HCT116 (cell line): ENCODE measurements around the gene CORO7.

ENCODE experiments used
- CBX3 ChIP-seq: IDR thresholded peaks from 2 replicates; pipeline ENCODE4 v1.6.1; 2012; ENCODE audit warnings: low read depth
- EZH2phosphoT487 ChIP-seq: fragments of 200-600 bp; IDR thresholded peaks from 2 replicates; pipeline ENCODE4 v1.6.1; 2018; ENCODE audit warnings: antibody characterized with exemption, borderline replicate concordance
- POLR2A ChIP-seq: IDR thresholded peaks from 2 replicates; pipeline ENCODE4 v1.7.0; 2011; ENCODE audit warnings: borderline replicate concordance; ENCODE audit not compliant: insufficient read depth, insufficient read length; ENCODE audit errors: extremely low read depth
- POLR2AphosphoS5 ChIP-seq: IDR thresholded peaks from 2 replicates; pipeline ENCODE4 v1.6.1; 2011; ENCODE audit warnings: mild to moderate bottlenecking, low read depth, low read length, moderate library complexity
- SRF ChIP-seq: IDR thresholded peaks from 2 replicates; pipeline ENCODE4 v1.6.1; 2012; ENCODE audit warnings: low read depth
- YY1 ChIP-seq: IDR thresholded peaks from 2 replicates; pipeline ENCODE4 v1.6.1; 2011; ENCODE audit warnings: low read length, low read depth, moderate library complexity, mild to moderate bottlenecking; ENCODE audit not compliant: insufficient replicate concordance; ENCODE audit errors: extremely low read depth
- ZBTB33 ChIP-seq: IDR thresholded peaks from 2 replicates; pipeline ENCODE4 v1.6.1; 2011; ENCODE audit warnings: mild to moderate bottlenecking, low read length, moderate library complexity; ENCODE audit not compliant: insufficient replicate concordance; ENCODE audit errors: extremely low read depth
- TF ChIP-seq, protein P1 (sequence below), 3 experiments: fragments of 200-600 bp in 1 of 3; sonication (generic) in 1 of 3; IDR thresholded peaks in 2 of 3; conservative IDR thresholded peaks in 1 of 3; 2 replicates each; pipeline ENCODE4 v1.5.1; 2012 to 2017; ENCODE audit warnings: low read depth in 2 of 3, low read length in 2 of 3, antibody characterized with exemption in 1 of 3, borderline replicate concordance in 1 of 3, control low read depth in 1 of 3, mild to moderate bottlenecking in 1 of 3, mixed read lengths in 1 of 3, mixed run types in 1 of 3, moderate library complexity in 1 of 3; ENCODE audit not compliant: insufficient read depth in 1 of 3
- TF ChIP-seq, protein P2 (sequence below): IDR thresholded peaks from 2 replicates; pipeline ENCODE4 v1.6.1; 2012

DNA sequence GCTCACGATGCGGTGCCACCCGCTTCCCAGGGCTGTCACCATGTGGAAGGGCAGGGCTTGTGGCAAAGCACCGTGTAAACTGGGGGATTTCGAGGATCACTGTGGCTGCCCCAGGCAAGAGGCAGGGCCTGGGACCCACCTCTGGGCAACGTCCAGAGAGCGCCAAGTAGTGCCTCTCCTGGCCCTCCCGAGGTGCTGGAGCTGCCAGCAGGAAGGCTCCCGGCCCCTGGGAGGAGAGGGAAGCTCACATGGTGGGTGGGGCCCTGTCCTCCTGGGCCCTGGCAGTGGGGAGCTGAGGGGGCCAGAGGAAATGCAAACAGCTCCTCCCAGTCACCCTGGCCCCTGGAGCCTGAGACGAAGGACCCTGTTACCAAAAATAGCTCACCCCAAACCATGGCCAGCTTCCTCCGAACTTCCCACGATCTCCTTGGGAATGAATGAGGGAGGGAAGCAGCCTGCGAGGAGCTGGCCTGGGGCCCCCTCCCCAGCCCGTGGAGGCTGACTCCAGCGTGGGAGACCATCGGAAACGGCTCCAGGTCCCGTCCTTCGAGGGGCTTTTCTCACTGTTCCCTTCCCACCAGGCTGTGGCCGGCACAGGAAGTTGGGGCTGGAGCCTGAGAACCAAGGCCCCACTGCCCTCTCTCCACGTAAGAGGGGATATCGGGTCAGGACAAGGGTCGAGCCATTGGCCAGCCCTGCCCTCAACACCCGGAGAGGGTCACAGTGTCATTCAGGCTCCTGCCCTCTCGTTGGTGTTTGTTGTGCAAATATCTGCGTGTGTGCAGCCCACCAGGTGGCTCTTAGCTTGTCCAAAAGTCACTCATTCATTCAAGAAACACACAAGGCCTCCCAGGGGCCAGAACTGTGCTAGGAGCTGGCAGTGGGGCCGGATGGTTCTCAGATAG is 27.1 kb downstream of the CORO7 start:
- TF ChIP-seq SRF (no peak), POLR2A (no peak), EZH2phosphoT487 (no peak), ZBTB33 (no peak), YY1 (no peak), CBX3 (no peak), POLR2AphosphoS5 (no peak)
- TF ChIP-seq, protein P1, sequence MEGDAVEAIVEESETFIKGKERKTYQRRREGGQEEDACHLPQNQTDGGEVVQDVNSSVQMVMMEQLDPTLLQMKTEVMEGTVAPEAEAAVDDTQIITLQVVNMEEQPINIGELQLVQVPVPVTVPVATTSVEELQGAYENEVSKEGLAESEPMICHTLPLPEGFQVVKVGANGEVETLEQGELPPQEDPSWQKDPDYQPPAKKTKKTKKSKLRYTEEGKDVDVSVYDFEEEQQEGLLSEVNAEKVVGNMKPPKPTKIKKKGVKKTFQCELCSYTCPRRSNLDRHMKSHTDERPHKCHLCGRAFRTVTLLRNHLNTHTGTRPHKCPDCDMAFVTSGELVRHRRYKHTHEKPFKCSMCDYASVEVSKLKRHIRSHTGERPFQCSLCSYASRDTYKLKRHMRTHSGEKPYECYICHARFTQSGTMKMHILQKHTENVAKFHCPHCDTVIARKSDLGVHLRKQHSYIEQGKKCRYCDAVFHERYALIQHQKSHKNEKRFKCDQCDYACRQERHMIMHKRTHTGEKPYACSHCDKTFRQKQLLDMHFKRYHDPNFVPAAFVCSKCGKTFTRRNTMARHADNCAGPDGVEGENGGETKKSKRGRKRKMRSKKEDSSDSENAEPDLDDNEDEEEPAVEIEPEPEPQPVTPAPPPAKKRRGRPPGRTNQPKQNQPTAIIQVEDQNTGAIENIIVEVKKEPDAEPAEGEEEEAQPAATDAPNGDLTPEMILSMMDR (IDR thresholded peaks at IDR 0.05 in 2 of 3, conservative IDR thresholded peaks at IDR 0.05 in 1 of 3; ENCODE audit: borderline replicate concordance in 1 of 3, insufficient read depth in 1 of 3, low read depth in 2 of 3, low read length in 2 of 3) = no peak
- TF ChIP-seq, protein P2, sequence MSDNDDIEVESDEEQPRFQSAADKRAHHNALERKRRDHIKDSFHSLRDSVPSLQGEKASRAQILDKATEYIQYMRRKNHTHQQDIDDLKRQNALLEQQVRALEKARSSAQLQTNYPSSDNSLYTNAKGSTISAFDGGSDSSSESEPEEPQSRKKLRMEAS = no peak
